Measurements from ENCODE around the gene JDP2. TPM values are rescaled to one million over a fixed set of nuclear protein-coding genes. Genes with fewer than 3 reads are reported as not detected.

JDP2 gene
- total RNA-seq, 1 donor from 2014 or later, result 58.0 TPM

- no peaks in the 10 kb centered on the region for H3K9me3 ChIP-seq
- H3K4me3 ChIP-seq, result no peak overlapping the region
- TF ChIP-seq, protein P1, sequence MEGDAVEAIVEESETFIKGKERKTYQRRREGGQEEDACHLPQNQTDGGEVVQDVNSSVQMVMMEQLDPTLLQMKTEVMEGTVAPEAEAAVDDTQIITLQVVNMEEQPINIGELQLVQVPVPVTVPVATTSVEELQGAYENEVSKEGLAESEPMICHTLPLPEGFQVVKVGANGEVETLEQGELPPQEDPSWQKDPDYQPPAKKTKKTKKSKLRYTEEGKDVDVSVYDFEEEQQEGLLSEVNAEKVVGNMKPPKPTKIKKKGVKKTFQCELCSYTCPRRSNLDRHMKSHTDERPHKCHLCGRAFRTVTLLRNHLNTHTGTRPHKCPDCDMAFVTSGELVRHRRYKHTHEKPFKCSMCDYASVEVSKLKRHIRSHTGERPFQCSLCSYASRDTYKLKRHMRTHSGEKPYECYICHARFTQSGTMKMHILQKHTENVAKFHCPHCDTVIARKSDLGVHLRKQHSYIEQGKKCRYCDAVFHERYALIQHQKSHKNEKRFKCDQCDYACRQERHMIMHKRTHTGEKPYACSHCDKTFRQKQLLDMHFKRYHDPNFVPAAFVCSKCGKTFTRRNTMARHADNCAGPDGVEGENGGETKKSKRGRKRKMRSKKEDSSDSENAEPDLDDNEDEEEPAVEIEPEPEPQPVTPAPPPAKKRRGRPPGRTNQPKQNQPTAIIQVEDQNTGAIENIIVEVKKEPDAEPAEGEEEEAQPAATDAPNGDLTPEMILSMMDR (IDR thresholded peaks at IDR 0.05), result no peak
- H3K4me1 ChIP-seq, result peaks cover 49% of the 10 kb centered on the region
- DNase-seq, result no peak
- H3K27me3 ChIP-seq, result no peaks in the 10 kb centered on the region
- intact Hi-C loops (cut with DNase I), result no loop called here
- no peak for ATAC-seq
- no peak overlapping the region for H3K27ac ChIP-seq
- H3K36me3 ChIP-seq, result peaks cover 27% of the 10 kb centered on the region
Measured at GRCh38 chr14:75456997-75457335, 29.1 kb downstream of the JDP2 start.

- intact Hi-C loops (cut with DNase I), result no loop called here
- ATAC-seq (no peak), DNase-seq (no peak)
- Histone ChIP-seq H3K36me3 (peaks cover 35% of the 10 kb centered on the region), H3K4me3 (no peak overlapping the region), H3K27me3 (no peaks in the 10 kb centered on the region), H3K4me1 (peaks cover 44% of the 10 kb centered on the region), H3K27ac (no peak overlapping the region), H3K9me3 (no peaks in the 10 kb centered on the region)
- TF ChIP-seq, protein P1 (IDR thresholded peaks at IDR 0.05), result no peak
Measured at GRCh38 chr14:75457648-75458165, 29.9 kb downstream of the JDP2 start.

- Histone ChIP-seq H3K36me3 (peaks cover 41% of the 10 kb centered on the region), H3K4me3 (no peak overlapping the region), H3K4me1 (peaks cover 38% of the 10 kb centered on the region), H3K27ac (no peak overlapping the region), H3K27me3 (no peaks in the 10 kb centered on the region), H3K9me3 (no peaks in the 10 kb centered on the region)
- ATAC-seq (no peak), DNase-seq (no peak)
- intact Hi-C loops (cut with DNase I), result no loop called here
- TF ChIP-seq, protein P1 (IDR thresholded peaks at IDR 0.05), result no peak
Measured at GRCh38 chr14:75458305-75458704, 30.5 kb downstream of the JDP2 start.

DNA sequence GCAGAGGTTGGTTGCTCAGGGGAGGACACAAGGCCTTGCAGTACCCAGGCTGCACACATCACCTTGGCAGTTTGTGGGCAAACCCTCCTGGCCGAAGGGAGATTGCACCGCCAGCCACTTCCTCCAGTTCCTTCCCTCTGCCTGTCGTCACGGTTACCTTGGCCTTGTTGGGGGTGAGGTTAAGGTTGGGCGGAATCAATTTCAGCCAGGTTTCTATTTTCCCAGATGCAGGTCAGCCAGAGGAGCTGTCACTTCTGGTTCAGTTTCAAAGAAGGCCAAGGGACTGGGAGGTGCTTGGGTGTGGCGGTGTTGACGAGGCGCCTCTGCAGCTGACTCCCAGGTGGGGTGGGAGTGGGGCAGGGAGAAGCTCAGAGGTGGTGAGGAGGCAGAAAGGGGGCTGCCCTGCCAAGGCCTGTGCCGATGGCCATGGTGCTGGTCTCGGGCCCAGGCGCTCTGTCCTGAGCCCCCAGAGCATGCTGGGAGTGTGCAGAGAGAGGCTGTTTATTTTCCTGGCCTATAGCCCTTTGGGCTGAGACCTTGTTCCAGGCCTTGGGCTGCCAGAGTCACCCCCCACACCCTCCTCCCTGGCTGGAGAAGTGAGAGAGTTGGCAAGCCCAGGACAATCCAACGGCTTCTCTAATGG lies 31.4 kb downstream of the JDP2 start:
- H3K36me3 ChIP-seq, result peaks cover 43% of the 10 kb centered on the region
- TF ChIP-seq, protein P1 (IDR thresholded peaks at IDR 0.05), result no peak
- H3K27ac ChIP-seq, result peak overlapping the region; percentile 24
- DNase-seq (no peak), ATAC-seq (peak; percentile 38)
- peaks cover 29% of the 10 kb centered on the region for H3K4me1 ChIP-seq
- no peak overlapping the region for H3K4me3 ChIP-seq
- intact Hi-C loops (cut with DNase I), result no loop called here
- no peaks in the 10 kb centered on the region for H3K9me3 ChIP-seq
- H3K27me3 ChIP-seq, result no peaks in the 10 kb centered on the region

DNA sequence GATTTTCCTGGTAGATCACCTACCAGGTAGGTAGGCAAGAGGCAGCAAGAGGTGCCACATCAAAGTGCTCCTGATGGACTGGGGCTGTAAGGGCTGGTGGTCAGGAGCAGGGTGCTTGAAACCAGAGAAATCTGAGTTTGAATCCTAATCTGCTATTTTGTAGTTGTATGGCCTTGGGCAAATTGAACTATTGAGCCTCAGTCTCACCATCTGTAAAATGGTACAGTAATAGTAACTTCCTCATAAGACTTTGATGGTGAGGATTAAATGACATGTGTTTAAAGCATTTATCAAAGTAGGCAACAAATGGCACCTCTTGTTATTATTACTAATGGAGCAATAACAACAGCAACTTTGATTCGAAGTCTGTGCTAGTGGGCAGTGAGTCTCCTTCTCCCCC lies 32.0 kb downstream of the JDP2 start:
- DNase-seq (no peak), ATAC-seq (no peak)
- Histone ChIP-seq H3K4me1 (peaks cover 23% of the 10 kb centered on the region), H3K27me3 (no peaks in the 10 kb centered on the region), H3K36me3 (peaks cover 48% of the 10 kb centered on the region), H3K27ac (no peak overlapping the region), H3K9me3 (no peaks in the 10 kb centered on the region), H3K4me3 (no peak overlapping the region)
- intact Hi-C loops (cut with DNase I), result no loop called here
- TF ChIP-seq, protein P1 (IDR thresholded peaks at IDR 0.05), result no peak

All from upper lobe of right lung (tissue), 1 donor.